Naive thymus-derived CD4-positive, alpha-beta T cell (primary cell): ENCODE results near the gene RNU1-4. TPM values are rescaled to one million over a fixed set of nuclear protein-coding genes. Genes with fewer than 3 reads are reported as not detected.
"Not testable (repeated sequence)": the region's sequence is repeated elsewhere in the genome, so short reads cannot be mapped to it uniquely, and the experiment has no call there.

Source experiments
- ATAC-seq: fragments of 150-1000 bp; cut with Tn5 transposase; 2 replicates; pipeline ENCODE4 v1.10.0; 2021; ENCODE audit warnings: mild to moderate bottlenecking, moderate library complexity
- CTCF ChIA-PET: fragments of 350-600 bp; sonication (Branson Sonifier 250); formaldehyde crosslinking; loops from one replicate; lab custom pipeline; 2021; ENCODE audit warnings: antibody characterized with exemption; lab: Charles Lee
- POLR2A ChIA-PET: fragments of 350-600 bp; sonication (Branson Sonifier 250); formaldehyde crosslinking; loops from one replicate; lab custom pipeline; 2021; ENCODE audit warnings: antibody characterized with exemption, inconsistent platforms; lab: Charles Lee
- DNase-seq, 9 donors: peaks; one replicate each; pipeline versions ENCODE4 v3.0.0 to v3.0.0-alpha.2; 2020 to 2022; ENCODE audit warnings: mixed read lengths in 1 of 9
- H3K27ac ChIP-seq: one replicate; pipeline ENCODE4 v1.7.0; 2013; ENCODE audit warnings: mild to moderate bottlenecking, low read depth, low read length, moderate library complexity
- H3K27me3 ChIP-seq, 2 donors: one replicate each; pipeline ENCODE4 v1.7.0; 2013; ENCODE audit warnings: low read length in 2 of 2, mild to moderate bottlenecking in 2 of 2, moderate library complexity in 2 of 2; ENCODE audit not compliant: control insufficient read depth in 2 of 2, insufficient read depth in 2 of 2
- H3K36me3 ChIP-seq, 3 experiments: 1 replicate in 2 of 3; 2 replicates in 1 of 3; pipeline ENCODE4 v1.7.0; 2013; ENCODE audit warnings: low read length in 3 of 3, mild to moderate bottlenecking in 3 of 3, moderate library complexity in 1 of 3; ENCODE audit not compliant: insufficient read depth in 3 of 3, control insufficient read depth in 2 of 3
- H3K4me1 ChIP-seq, 2 donors: one replicate each; pipeline ENCODE4 v1.7.0; 2013; ENCODE audit warnings: low read length in 2 of 2, mild to moderate bottlenecking in 2 of 2, moderate library complexity in 1 of 2; ENCODE audit not compliant: control insufficient read depth in 2 of 2, insufficient read depth in 2 of 2
- H3K4me3 ChIP-seq: 2 replicates; pipeline ENCODE4 v1.7.0; 2013; ENCODE audit warnings: mild to moderate bottlenecking, low read length
- H3K9me3 ChIP-seq, 3 experiments: 1 replicate in 2 of 3; 2 replicates in 1 of 3; pipeline ENCODE4 v1.7.0; 2013; ENCODE audit warnings: low read length in 3 of 3; ENCODE audit not compliant: control insufficient read depth in 2 of 3
- H3K27ac Mint-ChIP-seq, 9 donors: one replicate each; pipeline ENCODE4 v1.8.0; 2020 to 2022; ENCODE audit warnings: mixed read lengths in 9 of 9, mild to moderate bottlenecking in 8 of 9, moderate library complexity in 5 of 9, inconsistent platforms in 2 of 9
- H3K27me3 Mint-ChIP-seq, 5 donors: one replicate each; pipeline ENCODE4 v1.8.0; 2021 to 2022; ENCODE audit warnings: mixed read lengths in 5 of 5, mild to moderate bottlenecking in 1 of 5
- H3K36me3 Mint-ChIP-seq, 5 donors: one replicate each; pipeline ENCODE4 v1.8.0; 2020 to 2022; ENCODE audit warnings: mixed read lengths in 5 of 5, mild to moderate bottlenecking in 3 of 5, inconsistent platforms in 1 of 5
- H3K4me1 Mint-ChIP-seq, 7 donors: one replicate each; pipeline ENCODE4 v1.8.0; 2020 to 2022; ENCODE audit warnings: mixed read lengths in 7 of 7, mild to moderate bottlenecking in 3 of 7, inconsistent platforms in 1 of 7
- H3K4me3 Mint-ChIP-seq, 10 donors: one replicate each; pipeline ENCODE4 v1.8.0; 2020 to 2022; ENCODE audit warnings: mild to moderate bottlenecking in 10 of 10, mixed read lengths in 10 of 10, moderate library complexity in 6 of 10, inconsistent platforms in 2 of 10
- H3K9me3 Mint-ChIP-seq, 11 donors: one replicate each; pipeline ENCODE4 v1.8.0; 2020 to 2022; ENCODE audit warnings: mixed read lengths in 11 of 11, mild to moderate bottlenecking in 4 of 11, inconsistent platforms in 1 of 11, moderate library complexity in 1 of 11
- intact Hi-C, 2 donors: fragments of 100-400 bp; cut with micrococcal nuclease; formaldehyde crosslinking; loops; one replicate each; pipeline ENCODE4 v1.15.1; 2023
- polyA plus RNA-seq, 2 donors: library from polyadenylated mRNA; unstranded; fragments of 300-500 nt; fragmentation: Illumina TruSeq; gene quantifications; one replicate each; pipeline ENCODE4 v1.2.3, GENCODE V29; 2021
- total RNA-seq, 6 experiments: library from RNA in 5 of 6; stranded (reverse) in 5 of 6; gene quantifications; 1 replicate in 5 of 6; 2 replicates in 1 of 6; pipeline ENCODE4 v1.2.3 and lab custom pipeline; 2021 to 2026

RNU1-4 gene
- total and polyA plus RNA-seq, 7 experiments from 2014 or later = 2,341 to 4,458 (median 3,337) TPM; not detected in 2

GRCh38 chr1:16784955-16785354, 44.6 kb downstream of the RNU1-4 start:
- H3K27ac ChIP-seq, ATAC-seq, H3K27me3 Mint-ChIP-seq, H3K9me3 ChIP-seq, CTCF ChIA-PET, H3K27ac Mint-ChIP-seq, DNase-seq, H3K4me3 ChIP-seq, H3K27me3 ChIP-seq, H3K4me1 ChIP-seq, H3K4me3 Mint-ChIP-seq, POLR2A ChIA-PET, H3K9me3 Mint-ChIP-seq, H3K36me3 ChIP-seq, H3K4me1 Mint-ChIP-seq, H3K36me3 Mint-ChIP-seq, intact Hi-C loops: not testable (repeated sequence)

- CTCF ChIA-PET, H3K27me3 ChIP-seq, intact Hi-C loops, POLR2A ChIA-PET, H3K27me3 Mint-ChIP-seq, H3K36me3 Mint-ChIP-seq, H3K27ac ChIP-seq, H3K4me1 ChIP-seq, H3K4me3 ChIP-seq, H3K9me3 Mint-ChIP-seq, H3K4me1 Mint-ChIP-seq, H3K4me3 Mint-ChIP-seq, ATAC-seq, H3K36me3 ChIP-seq, H3K9me3 ChIP-seq, H3K27ac Mint-ChIP-seq, DNase-seq: not testable (repeated sequence)
These were observed 46.0 kb downstream of the RNU1-4 start for GRCh38 chr1:16786362-16786761.

- H3K27me3 Mint-ChIP-seq, H3K36me3 ChIP-seq, DNase-seq, H3K4me1 Mint-ChIP-seq, H3K4me3 Mint-ChIP-seq, H3K4me1 ChIP-seq, H3K9me3 ChIP-seq, POLR2A ChIA-PET, H3K4me3 ChIP-seq, H3K27ac ChIP-seq, H3K36me3 Mint-ChIP-seq, CTCF ChIA-PET, H3K27me3 ChIP-seq, H3K27ac Mint-ChIP-seq, H3K9me3 Mint-ChIP-seq, intact Hi-C loops, ATAC-seq: not testable (repeated sequence)
These were observed 46.9 kb downstream of the RNU1-4 start for GRCh38 chr1:16787175-16787574.

GRCh38 chr1:16787711-16788110, 47.4 kb downstream of the RNU1-4 start:
- H3K36me3 Mint-ChIP-seq, intact Hi-C loops, H3K4me1 Mint-ChIP-seq, H3K9me3 Mint-ChIP-seq, POLR2A ChIA-PET, H3K27ac Mint-ChIP-seq, CTCF ChIA-PET, H3K4me3 ChIP-seq, H3K27me3 Mint-ChIP-seq, DNase-seq, ATAC-seq, H3K27me3 ChIP-seq, H3K4me1 ChIP-seq, H3K36me3 ChIP-seq, H3K4me3 Mint-ChIP-seq, H3K9me3 ChIP-seq, H3K27ac ChIP-seq: not testable (repeated sequence)

Other genes starting within 250 kb of the RNU1-4 start
- gene RNU1-1, start 226.2 kb upstream of the RNU1-4 start, total RNA-seq = 1,000 to 10,000 TPM; 2,341 to 4,458 (median 3,337) TPM
- not detected for gene RNU1-1, start 226.2 kb upstream of the RNU1-4 start, polyA plus RNA-seq
- gene NBPF1, start 127.0 kb upstream of the RNU1-4 start, total RNA-seq = 10 to 100 TPM in 4 of 5 experiments, 1 to 10 TPM in 1; 7.0 to 25.7 (median 20.7) TPM
- 10 to 100 TPM; 10.3 to 12.3 TPM for gene NBPF1, start 127.0 kb upstream of the RNU1-4 start, polyA plus RNA-seq
- 1,000 to 10,000 TPM; 2,341 to 4,458 (median 3,337) TPM for gene RNU1-3, start 73.6 kb upstream of the RNU1-4 start, total RNA-seq
- gene RNU1-3, start 73.6 kb upstream of the RNU1-4 start, polyA plus RNA-seq = not detected
- 1,000 to 10,000 TPM; 2,341 to 4,458 (median 3,337) TPM for gene RNU1-2, start 155.5 kb downstream of the RNU1-4 start, total RNA-seq
- not detected for gene RNU1-2, start 155.5 kb downstream of the RNU1-4 start, polyA plus RNA-seq
- 10 to 100 TPM; 33.8 to 84.8 (median 62.7) TPM for gene CROCC, start 181.4 kb downstream of the RNU1-4 start, total RNA-seq
- gene CROCC, start 181.4 kb downstream of the RNU1-4 start, polyA plus RNA-seq = 1 to 10 TPM; 1.4 to 6.8 TPM
- not detected for gene MFAP2, start 240.1 kb downstream of the RNU1-4 start, total RNA-seq
- gene MFAP2, start 240.1 kb downstream of the RNU1-4 start, polyA plus RNA-seq = under 1 TPM in 1 of 2 donors, not detected in 1; 0.76 TPM